HL-60 (cell line): ENCODE results near the gene RELB.

Source experiments
- DNase-seq, 2 experiments: peaks; one replicate each; pipeline ENCODE4 v3.0.0-alpha.2; 2010 to 2020; ENCODE audit warnings: low read depth in 1 of 2, low spot score in 1 of 2
- H3K27ac ChIP-seq: fragments of 250-450 bp; sonication (Bioruptor Pico); replicated peaks from 2 replicates; pipeline ENCODE4 v1.5.1; 2020; ENCODE audit warnings: mild to moderate bottlenecking, moderate library complexity
- H3K27me3 ChIP-seq: fragments of 250-450 bp; sonication (Bioruptor Pico); 2 replicates; pipeline ENCODE4 v1.5.1; 2021; ENCODE audit warnings: mild to moderate bottlenecking, moderate library complexity; ENCODE audit not compliant: insufficient read depth, poor library complexity, severe bottlenecking
- H3K4me3 ChIP-seq: replicated peaks from 2 replicates; pipeline ENCODE4 v1.5.1; 2011; ENCODE audit warnings: mild to moderate bottlenecking, control low read depth, low read length; ENCODE audit not compliant: insufficient read depth
- CTCF ChIP-seq: IDR thresholded peaks from one replicate; pipeline ENCODE4 v1.5.1; 2011; ENCODE audit warnings: low read length, control low read depth, inconsistent platforms; ENCODE audit not compliant: insufficient read depth
- GABPA ChIP-seq: IDR thresholded peaks from 2 replicates; pipeline ENCODE4 v1.6.1; 2012; ENCODE audit warnings: low read depth
- POLR2AphosphoS5 ChIP-seq: IDR thresholded peaks from 2 replicates; pipeline ENCODE4 v1.6.1; 2012; ENCODE audit warnings: low read depth
- REST ChIP-seq: IDR thresholded peaks from 2 replicates; pipeline ENCODE4 v1.6.1; 2012; ENCODE audit warnings: low read depth; ENCODE audit not compliant: insufficient replicate concordance
- SPI1 ChIP-seq: IDR thresholded peaks from 2 replicates; pipeline ENCODE4 v1.6.1; 2012; ENCODE audit warnings: low read depth, mild to moderate bottlenecking, borderline replicate concordance

Gene RELB

GRCh38 chr19:44986389-44986788 lies 14.9 kb upstream of the RELB start:
- no peak for TF ChIP-seq REST
- no peak for TF ChIP-seq GABPA
- TF ChIP-seq SPI1, result no peak
- no peak for TF ChIP-seq CTCF
- TF ChIP-seq POLR2AphosphoS5, result no peak
- no peak for DNase-seq
- Histone ChIP-seq H3K27me3 (no peaks in the 10 kb centered on the region), H3K4me3 (no peak overlapping the region), H3K27ac (no peak overlapping the region)

- TF ChIP-seq REST, result no peak
- TF ChIP-seq SPI1, result peak; percentile 72; the same call in 1 of the 2 replicates
- TF ChIP-seq POLR2AphosphoS5, result peak; percentile 32; the same call in 1 of the 2 replicates
- no peak for TF ChIP-seq GABPA
- no peak for TF ChIP-seq CTCF
- peak; percentile 62 to 68 for DNase-seq
- Histone ChIP-seq H3K4me3 (no peak overlapping the region), H3K27me3 (no peaks in the 10 kb centered on the region), H3K27ac (peak overlapping the region; percentile 36)
Measured at GRCh38 chr19:44987148-44987675, 14.1 kb upstream of the RELB start.

GRCh38 chr19:44988273-44988672 lies 13.0 kb upstream of the RELB start:
- TF ChIP-seq SPI1 (no peak), POLR2AphosphoS5 (no peak), CTCF (no peak), REST (no peak), GABPA (no peak)
- no peak overlapping the region for H3K4me3 ChIP-seq
- no peak overlapping the region for H3K27ac ChIP-seq
- no peaks in the 10 kb centered on the region for H3K27me3 ChIP-seq
- DNase-seq, result no peak
